Retinal pigment epithelial cell (primary cell): Measurements from ENCODE around the gene FGF11.
"Not testable (repeated sequence)": the region's sequence is repeated elsewhere in the genome, so short reads cannot be mapped to it uniquely, and the experiment has no call there.

Source experiments
- DNase-seq: peaks from one replicate; pipeline ENCODE4 v3.0.0-alpha.2; 2010; ENCODE audit warnings: low read depth
- H3K4me3 ChIP-seq: 2 replicates; pipeline ENCODE4 v1.5.1; 2011; ENCODE audit warnings: mild to moderate bottlenecking, low read length, control low read depth, moderate library complexity
- TF ChIP-seq, protein P1 (sequence below): conservative IDR thresholded peaks from 2 replicates; pipeline ENCODE4 v1.5.1; 2011; ENCODE audit warnings: low read depth, low read length, control low read depth, inconsistent platforms

The FGF11 gene

DNA sequence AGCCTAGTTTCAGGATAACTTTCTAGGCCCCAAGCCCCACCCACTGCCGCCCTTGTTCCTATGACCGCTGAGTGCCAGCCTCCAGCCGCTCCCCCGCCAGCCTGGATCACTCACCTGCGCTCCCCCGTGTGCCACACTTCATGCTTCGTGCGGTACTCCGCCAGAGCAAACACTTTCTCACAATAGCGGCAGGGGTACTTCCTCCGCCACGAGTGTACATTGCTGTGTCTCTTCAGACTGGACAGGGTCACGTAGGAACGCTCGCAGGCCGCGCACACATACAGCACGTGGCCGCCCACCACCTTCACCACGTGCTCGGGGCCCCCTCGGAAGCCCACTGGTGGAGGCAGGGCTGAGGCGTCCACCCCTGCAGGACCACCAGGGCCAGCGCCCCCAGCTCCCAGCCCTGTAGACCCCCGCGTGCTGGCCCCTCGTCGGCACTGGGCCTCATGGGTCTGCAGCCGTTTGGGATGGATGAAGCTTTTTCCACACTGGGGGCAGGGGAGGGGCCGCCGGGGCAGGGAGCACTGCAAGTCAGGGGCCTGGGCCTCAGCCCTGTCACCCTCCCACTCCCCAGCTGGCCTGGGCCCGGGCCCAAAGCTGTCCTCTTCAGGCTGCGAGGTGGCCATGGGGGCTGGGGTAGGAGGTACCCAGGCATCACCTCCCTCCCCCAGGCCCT, 26.4 kb downstream of the FGF11 start:
- H3K4me3 ChIP-seq = no peak overlapping the region
- no peak for DNase-seq
- TF ChIP-seq, protein P1, sequence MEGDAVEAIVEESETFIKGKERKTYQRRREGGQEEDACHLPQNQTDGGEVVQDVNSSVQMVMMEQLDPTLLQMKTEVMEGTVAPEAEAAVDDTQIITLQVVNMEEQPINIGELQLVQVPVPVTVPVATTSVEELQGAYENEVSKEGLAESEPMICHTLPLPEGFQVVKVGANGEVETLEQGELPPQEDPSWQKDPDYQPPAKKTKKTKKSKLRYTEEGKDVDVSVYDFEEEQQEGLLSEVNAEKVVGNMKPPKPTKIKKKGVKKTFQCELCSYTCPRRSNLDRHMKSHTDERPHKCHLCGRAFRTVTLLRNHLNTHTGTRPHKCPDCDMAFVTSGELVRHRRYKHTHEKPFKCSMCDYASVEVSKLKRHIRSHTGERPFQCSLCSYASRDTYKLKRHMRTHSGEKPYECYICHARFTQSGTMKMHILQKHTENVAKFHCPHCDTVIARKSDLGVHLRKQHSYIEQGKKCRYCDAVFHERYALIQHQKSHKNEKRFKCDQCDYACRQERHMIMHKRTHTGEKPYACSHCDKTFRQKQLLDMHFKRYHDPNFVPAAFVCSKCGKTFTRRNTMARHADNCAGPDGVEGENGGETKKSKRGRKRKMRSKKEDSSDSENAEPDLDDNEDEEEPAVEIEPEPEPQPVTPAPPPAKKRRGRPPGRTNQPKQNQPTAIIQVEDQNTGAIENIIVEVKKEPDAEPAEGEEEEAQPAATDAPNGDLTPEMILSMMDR = no peak

DNA sequence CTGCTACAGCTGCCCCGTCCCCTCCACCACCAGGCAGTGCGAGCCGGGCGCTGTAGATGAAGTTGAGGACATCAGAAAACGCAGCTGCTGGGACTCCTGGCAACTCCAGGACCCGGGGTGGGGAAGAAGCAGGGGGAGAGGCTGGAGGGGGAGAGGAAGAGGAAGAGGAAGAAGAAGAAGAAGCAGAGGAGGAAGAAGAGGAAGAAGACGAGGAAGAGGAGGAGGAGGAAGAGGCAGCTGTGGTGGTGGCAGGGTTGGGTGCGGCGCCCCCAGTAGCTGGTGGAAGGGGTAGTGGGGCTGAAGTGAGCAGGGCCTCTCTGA, 27.0 kb downstream of the FGF11 start:
- H3K4me3 ChIP-seq = no peak overlapping the region
- DNase-seq = no peak
- TF ChIP-seq, protein P1 = no peak

DNA sequence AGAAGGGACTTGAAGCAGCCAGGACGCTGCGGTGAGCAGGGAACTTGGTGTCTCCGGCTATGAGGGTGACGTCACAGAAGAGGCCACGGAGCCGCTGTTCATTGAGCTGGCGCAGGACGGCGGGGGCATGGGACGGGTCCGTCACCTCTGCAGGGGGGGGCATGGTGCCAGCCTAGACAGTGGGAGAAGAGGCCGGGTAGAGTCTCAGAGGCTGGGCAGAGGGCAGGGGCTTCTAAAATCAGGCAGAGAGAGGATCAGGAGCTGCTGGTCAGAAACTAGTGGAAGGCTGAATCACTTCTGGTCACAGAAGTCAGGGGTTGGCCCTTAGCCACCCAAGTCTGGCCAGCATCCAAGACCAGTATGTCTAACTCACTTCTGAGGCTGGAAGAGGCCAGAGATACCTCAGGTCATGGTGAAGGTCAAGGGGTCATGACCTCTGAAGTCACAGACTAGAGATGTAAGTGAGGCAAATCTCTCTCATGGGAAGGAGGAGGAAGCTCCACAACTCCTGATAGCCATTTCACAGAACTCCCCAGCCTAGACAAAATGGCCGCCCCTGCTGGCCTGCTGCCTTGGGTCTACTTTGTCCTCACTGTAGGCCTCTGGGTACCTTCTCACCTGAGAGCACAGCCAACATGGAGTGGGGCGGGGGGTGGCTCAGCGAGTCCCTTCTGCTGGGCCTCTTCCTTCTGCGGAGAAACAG, 27.5 kb downstream of the FGF11 start:
- TF ChIP-seq, protein P1 = no peak
- no peak for DNase-seq
- H3K4me3 ChIP-seq = no peak overlapping the region

DNA sequence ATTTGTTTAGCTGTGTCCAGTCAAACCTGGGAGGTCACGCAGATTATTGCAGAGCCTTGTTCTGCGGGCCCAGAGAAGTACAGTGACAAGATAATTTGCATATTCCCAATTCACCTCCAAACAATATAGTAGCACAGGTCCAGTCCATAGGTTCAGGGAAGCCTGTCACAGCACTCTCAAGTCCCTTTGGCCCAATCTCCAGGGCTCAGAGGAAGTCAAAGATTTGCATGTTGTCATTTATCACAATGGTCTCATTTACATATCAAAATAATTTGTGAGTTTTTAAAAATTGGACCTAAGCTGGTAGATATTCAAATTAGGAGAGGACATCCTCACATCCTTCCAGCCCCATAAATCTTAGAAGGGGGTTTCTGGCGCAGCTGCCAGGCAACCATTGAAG, 28.2 kb downstream of the FGF11 start:
- no peak for DNase-seq
- no peak overlapping the region for H3K4me3 ChIP-seq
- TF ChIP-seq, protein P1 = no peak

DNA sequence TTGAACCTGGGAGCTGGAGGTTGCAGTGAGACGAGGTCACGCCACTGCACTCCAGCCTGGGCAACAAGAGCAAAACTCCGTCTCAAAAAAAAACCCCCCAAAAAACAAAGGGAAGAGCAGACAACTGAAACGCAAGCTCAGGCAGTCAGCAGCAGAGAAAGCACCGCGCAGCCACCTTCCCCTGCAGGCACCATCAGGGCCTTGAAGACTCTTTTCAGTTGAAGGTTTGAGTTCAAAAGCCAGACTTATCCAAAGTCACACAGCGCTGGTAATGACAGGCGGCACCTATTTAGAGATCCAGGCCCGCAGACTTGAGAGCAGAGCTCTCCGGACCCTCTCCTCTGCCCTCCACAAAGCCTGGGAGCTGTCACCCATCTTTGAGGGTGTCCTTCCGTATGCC, 29.0 kb downstream of the FGF11 start:
- no peak for DNase-seq

DNA sequence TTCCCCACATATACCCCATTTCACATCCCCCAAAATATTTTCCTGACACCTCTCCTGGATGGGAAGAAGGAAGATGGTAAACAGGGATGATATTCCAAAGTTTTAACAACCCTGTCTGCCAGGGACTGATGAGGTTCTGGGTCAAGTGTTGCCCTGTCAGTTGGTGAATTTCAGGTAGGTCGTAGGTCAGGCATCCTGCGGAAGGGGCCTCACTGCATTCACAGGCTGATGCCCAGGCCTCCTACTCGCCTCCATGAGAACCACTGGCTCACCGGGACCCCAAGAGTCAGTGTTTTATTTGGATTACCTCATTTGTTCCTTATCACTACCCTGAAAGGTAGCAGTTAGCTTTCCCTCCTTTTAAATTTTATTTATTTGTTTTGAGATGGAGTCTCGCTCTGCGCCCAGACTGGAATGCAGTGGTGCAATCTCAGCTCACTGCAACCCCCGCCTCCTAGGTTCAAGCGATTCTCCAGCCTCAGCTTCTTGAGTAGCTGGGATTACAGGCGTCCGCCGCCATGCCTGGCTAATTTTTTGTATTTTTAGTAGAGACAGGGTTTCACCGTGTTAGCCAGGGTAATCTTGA, 29.6 kb downstream of the FGF11 start:
- DNase-seq = no peak
- H3K4me3 ChIP-seq = no peak overlapping the region
- TF ChIP-seq, protein P1 = no peak

More for the DNA sequence above, 29.0 kb downstream of the FGF11 start:
- TF ChIP-seq, protein P1 = no peak
- no peak overlapping the region for H3K4me3 ChIP-seq

DNA sequence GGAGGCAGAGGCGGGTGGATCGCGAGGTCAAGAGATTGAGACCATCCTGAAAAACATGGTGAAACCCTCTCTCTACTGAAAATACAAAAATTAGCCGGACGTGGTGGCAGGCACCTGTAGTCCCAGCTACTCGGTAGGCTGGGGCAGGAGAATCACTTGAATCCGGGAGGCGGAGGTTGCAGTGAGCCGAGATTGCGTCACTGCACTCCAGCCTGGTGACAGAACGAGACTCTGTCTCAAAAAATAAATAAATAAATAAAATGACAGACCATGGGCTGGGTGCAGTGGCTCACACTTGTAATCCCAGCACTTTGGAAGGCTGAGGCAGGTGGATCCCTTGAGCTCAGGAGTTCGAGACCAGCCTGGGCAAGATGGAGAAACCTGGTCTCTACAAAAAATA, 30.5 kb downstream of the FGF11 start:
- not testable (repeated sequence) for H3K4me3 ChIP-seq, DNase-seq

DNA sequence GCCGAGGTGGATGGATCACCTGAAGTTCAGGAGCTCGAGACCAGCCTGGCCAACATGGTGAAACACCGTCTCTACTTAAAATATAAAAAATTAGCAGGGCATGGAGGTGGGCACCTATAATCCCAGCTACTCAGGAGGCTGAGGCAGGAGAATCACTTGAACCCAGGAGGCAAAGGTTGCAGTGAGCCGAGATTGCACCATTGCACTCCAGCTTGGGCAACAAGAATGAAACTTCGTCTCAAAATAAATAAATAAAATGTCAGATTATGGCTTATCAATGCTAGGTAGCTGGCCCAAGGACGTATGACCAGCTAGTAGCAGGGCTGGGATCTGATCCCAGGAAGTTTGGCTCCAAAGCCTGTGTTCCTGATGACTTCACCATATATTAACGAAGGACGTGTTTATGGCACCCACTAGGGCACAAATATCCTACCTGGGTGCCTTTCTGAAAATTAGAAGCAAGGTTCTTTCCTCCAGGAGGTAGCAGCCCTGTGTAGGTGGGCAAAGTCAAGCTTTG, 31.2 kb downstream of the FGF11 start:
- not testable (repeated sequence) for H3K4me3 ChIP-seq, DNase-seq
